Raji (cell line): ENCODE results near the gene NHLH1.

Source experiments
- POLR2A ChIP-seq: IDR thresholded peaks from 2 replicates; pipeline ENCODE4 v1.6.1; 2011; ENCODE audit warnings: low read depth, low read length, control low read depth; ENCODE audit not compliant: insufficient read depth

The NHLH1 gene

GRCh38 chr1:160399544-160400222 lies 32.8 kb downstream of the NHLH1 start:
- no peak for TF ChIP-seq POLR2A

- no peak for TF ChIP-seq POLR2A
Measured at GRCh38 chr1:160400223-160400645, 33.4 kb downstream of the NHLH1 start, which contains the start of gene VANGL2. Gene VANGL2, plus strand, starts transcription at chr1:160400564. Its CDS starts 15,274 bp downstream, at chr1:160415838.

- TF ChIP-seq POLR2A, result no peak
Measured at GRCh38 chr1:160400646-160401486, 34.0 kb downstream of the NHLH1 start.

- no peak for TF ChIP-seq POLR2A
Measured at GRCh38 chr1:160401487-160401805, 34.6 kb downstream of the NHLH1 start.

GRCh38 chr1:160402001-160402795 lies 35.3 kb downstream of the NHLH1 start:
- TF ChIP-seq POLR2A, result no peak

- no peak for TF ChIP-seq POLR2A
Measured at GRCh38 chr1:160403244-160403643, 36.4 kb downstream of the NHLH1 start.

GRCh38 chr1:160404094-160404493 lies 37.2 kb downstream of the NHLH1 start:
- no peak for TF ChIP-seq POLR2A

- TF ChIP-seq POLR2A, result no peak
Measured at GRCh38 chr1:160405331-160405877, 38.5 kb downstream of the NHLH1 start.

GRCh38 chr1:160406131-160406968 lies 39.5 kb downstream of the NHLH1 start:
- no peak for TF ChIP-seq POLR2A

- TF ChIP-seq POLR2A, result no peak
Measured at GRCh38 chr1:160407839-160408801, 41.2 kb downstream of the NHLH1 start.

- no peak for TF ChIP-seq POLR2A
Measured at GRCh38 chr1:160408864-160409263, 42.0 kb downstream of the NHLH1 start.

- TF ChIP-seq POLR2A, result no peak
Measured at GRCh38 chr1:160409486-160409885, 42.6 kb downstream of the NHLH1 start.

- no peak for TF ChIP-seq POLR2A
Measured at GRCh38 chr1:160410406-160411005, 43.6 kb downstream of the NHLH1 start.

- no peak for TF ChIP-seq POLR2A
Measured at GRCh38 chr1:160411271-160412027, 44.6 kb downstream of the NHLH1 start.
